HG02588 (cell line): ENCODE measurements around the gene NINL.

Source experiments
- ATAC-seq: cut with Tn5 transposase; IDR thresholded peaks from one replicate; pipeline ENCODE4 v1.9.1; 2021; ENCODE audit warnings: mild to moderate bottlenecking, moderate library complexity; ENCODE audit not compliant: unreplicated experiment

NINL gene

GRCh38 chr20:25535762-25536161 lies 49.6 kb downstream of the NINL start:
- ATAC-seq = no peak

GRCh38 chr20:25534845-25535244 lies 50.5 kb downstream of the NINL start:
- ATAC-seq = no peak

DNA sequence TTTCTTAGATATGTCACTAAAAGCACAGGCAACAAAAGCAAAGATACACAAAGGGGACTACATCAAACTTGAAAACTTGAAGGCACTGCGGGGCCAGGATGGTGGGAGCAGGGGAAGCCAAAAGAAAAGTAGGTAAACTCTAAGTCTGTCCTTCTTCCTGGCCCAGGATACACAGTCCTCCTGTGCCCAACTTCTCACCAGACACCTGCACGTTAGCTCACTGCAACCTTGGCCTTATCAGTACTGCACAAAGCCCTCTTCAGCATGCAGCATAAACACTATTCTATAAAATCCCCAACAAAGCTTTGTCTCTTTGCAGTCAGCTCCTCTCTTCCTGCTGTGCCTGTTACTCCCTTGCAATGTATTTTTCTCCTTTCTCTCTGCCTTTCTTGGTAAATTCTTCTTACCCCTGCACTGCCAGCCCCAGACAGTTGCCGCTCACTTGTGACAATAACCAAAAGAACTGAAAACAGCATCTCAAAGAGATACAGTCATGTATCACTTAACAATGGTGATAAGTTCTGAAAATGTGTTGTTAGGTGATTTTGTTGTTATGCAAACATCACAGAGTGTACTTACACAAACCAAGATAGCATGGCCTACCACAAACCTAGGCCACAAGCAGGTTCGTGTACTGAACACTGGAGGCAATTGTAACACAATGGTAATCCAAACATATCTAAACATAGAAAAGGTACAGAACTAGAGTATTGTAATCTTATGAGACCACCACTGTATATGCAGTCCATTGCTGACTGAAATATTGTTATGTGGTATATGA lies 51.2 kb downstream of the NINL start:
- ATAC-seq = no peak

- no peak for ATAC-seq
These were observed 52.4 kb downstream of the NINL start for GRCh38 chr20:25532971-25533391.

DNA sequence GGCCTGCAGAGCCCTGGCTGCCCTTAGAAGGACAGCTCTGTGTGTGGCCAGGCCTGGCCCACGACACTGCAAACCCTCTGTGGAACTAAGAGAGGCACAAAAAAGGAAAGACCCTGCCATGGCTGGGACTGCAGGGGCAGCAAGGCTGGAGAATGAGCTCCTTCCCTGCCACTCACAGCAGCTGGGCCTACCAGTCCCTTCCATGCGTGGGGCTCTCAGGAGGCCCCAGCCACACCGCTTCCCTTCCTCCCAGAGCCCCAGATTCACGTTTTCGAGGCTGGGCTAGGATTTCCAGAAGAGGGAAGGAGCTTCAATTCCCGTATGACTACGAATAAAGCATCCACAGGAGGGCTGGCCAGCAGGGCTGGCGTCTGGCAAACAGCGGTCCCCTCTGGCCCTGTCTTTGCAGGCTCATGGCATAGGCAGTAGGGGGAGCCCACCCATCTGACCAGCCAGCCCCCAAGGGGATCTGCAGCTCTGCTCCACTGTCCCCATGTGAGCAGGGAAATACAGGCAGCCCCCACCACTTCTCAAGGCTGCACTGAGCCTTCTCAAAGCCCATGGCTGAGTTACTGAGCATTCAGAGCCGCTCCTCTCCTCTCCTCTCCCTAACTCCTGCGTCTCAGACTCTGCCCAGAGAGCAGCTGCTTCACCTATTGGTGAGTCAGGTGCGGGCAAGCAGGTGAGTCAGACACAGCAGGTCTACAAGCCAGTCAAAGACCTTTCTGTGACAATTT lies 53.1 kb downstream of the NINL start:
- no peak for ATAC-seq

DNA sequence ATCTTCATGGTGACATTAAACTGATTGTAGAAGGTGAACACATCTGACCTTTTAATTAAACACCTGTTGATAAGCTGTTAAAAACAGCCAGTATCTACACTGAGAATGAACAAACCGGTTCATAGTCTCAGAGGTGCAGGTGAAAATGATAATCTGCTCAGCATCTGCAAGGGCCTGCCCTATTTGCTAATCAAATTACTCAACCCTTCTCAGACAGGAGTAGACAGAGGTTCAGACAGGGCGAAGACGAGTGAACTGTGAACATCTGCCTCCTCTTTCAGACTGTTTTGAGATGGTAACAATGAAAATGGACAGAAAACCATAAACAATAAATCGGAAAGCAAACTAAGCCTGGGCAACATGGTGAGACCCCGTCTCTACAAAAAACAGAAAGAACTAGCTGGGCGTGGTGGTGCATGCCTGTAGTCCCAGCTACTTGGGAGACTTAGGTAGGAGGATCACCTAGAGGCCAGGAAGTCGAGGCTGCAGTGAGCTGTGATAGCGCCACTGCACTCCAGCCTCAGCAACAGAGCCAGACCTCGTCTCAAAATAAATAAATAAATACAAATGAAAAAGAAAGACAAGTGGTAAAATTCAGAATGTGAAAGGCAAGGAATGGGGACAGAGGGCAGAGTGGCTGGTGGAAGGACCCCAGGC lies 55.9 kb downstream of the NINL start:
- ATAC-seq = no peak

DNA sequence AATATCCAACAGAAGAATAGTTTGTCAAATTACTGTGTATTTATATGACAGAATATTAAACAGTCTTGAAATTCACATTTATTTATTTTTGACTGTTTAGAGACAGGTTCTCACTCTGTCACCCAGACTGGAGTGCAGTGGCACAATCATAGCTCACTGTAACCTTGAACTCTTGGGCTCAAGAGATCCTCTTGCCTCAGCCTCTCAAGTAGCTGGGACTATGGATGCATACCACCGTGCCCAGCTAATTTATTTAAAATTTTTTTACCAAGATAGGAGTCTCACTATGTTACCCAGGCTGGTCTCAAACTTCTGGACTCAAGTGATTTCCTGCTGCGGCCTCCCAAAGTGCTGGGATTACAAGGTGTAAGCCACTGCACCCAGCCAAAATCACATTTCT lies 57.4 kb downstream of the NINL start:
- no peak for ATAC-seq

- ATAC-seq = no peak
These were observed 58.9 kb downstream of the NINL start for GRCh38 chr20:25526446-25526845.

DNA sequence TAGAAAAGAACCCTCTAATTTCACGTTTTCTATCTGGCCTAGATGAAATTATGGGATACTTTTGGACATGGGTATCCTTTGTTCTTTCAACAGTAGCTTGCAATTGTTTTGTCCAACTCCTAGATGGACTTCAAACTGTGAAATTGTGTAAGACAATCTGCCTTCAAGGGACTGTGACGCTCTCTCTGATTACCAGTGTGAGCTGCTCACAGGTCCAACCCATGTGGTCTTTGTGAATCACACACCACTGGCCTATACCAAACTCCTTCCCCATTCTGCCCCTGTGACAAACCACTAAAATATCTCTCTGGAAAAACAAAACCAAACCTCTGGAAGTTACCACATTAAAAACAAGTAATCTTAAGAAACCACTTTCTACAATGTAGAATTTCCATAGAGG lies 59.5 kb downstream of the NINL start:
- no peak for ATAC-seq

GRCh38 chr20:25525295-25525694 lies 60.0 kb downstream of the NINL start:
- no peak for ATAC-seq

DNA sequence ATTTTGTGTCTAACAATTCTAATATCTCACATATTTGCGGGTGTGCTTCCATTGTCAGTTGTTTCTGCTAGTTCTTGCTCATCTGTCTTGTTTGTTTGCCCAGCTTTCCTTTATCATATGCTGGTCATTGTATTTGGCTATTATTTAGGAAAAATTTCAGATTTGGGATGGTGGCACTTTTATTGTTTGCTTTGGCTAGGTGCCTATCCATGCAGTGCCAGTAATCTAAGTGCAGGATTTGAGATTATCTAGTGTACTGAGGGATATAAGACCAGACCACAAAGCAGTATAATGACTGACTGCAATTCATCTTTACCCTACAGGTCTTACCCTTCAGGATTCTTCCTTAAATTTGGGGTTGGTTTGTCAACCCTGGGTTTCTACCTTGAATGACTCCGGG lies 63.9 kb downstream of the NINL start:
- ATAC-seq = no peak

GRCh38 chr20:25517124-25517523 lies 68.2 kb downstream of the NINL start:
- no peak for ATAC-seq

- no peak for ATAC-seq
These were observed 70.5 kb downstream of the NINL start for GRCh38 chr20:25514747-25515340.

DNA sequence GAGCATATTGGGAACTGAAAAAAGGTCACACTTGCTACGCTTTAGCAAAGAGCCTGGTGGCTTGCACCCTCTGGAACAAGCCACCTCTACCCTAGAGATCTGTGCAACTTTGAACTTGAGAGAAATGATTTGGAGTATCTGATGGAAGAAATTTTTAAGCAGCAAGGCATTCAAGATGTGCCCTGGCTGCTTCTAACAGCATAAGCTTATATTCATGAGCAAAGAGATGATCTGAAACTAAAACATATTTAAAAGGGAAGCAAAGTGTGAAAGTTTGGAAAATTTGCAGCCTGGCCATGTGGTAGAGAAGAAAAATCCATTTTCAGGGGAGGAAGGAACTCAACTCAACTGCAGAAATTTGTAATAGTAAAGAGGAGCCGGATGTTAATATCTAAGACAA lies 71.1 kb downstream of the NINL start:
- no peak for ATAC-seq

- no peak for ATAC-seq
These were observed 72.6 kb downstream of the NINL start for GRCh38 chr20:25512709-25513108.

GRCh38 chr20:25511183-25511582 lies 74.1 kb downstream of the NINL start:
- ATAC-seq = no peak

DNA sequence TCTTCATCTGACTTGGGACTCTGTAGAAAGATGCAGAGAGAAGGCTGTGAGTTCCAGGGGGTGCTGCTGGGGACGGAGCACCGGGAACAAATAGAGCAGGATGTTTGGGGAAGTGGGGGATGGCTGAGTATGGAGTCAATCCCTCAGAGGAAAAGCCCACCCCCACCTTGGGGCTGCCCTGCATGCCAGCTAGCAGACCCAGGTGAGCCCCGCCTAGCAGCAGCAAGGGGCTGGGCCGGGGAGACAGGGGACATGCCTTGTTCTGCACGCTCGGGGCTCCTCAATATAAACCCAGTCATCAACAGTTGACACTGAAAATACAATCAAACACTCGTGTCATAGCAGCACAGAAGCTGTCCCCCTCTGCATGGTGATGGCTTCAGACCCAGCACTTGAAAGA lies 74.6 kb downstream of the NINL start:
- ATAC-seq = no peak

- ATAC-seq = no peak
These were observed 75.1 kb downstream of the NINL start for GRCh38 chr20:25510202-25510601.

GRCh38 chr20:25509084-25509483 lies 76.2 kb downstream of the NINL start:
- ATAC-seq = no peak

DNA sequence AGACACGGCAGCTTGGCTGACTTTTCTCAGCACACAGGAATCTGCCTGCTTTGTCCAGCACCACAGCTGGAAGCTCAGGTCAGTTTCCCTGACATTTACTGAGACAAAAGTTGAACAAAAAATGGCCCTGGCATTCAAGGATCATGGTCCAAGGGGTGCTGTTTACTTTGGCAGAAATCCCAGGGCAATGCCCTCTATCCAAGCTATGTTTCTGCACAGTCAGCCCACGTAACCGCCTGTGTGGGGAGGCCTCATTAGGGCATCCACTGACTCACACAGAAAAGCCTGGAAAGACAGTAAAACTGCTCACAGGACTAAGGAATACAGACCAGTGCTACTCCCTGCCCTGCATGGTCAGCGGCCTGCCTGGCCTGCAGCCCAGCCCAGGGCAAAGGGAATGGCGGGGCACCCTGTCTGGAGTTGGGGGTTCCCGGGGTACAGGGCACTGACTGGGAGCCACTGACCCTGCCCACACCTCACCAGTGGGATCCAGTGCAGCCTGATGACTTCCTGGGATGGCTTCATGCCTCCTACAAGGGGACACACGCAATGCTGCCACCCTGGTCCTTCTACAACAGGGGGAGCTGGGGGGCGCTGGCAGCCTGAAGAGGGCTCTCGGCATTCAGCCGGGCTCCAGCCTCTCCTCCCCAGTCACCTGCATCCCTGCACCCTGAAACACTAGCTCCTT lies 77.1 kb downstream of the NINL start:
- ATAC-seq = no peak
